GM18507 (cell line): Measurements from ENCODE around the gene BMPR1A.
"Not testable (repeated sequence)": the region's sequence is repeated elsewhere in the genome, so short reads cannot be mapped to it uniquely, and the experiment has no call there.

Source experiments
- DNase-seq: peaks from one replicate; pipeline ENCODE4 v3.0.0; 2011; ENCODE audit warnings: low read depth; ENCODE audit not compliant: insufficient read length; ENCODE audit errors: extremely low spot score
- FAIRE-seq: peaks from 2 replicates; lab custom pipeline; 2011; peaks lifted over from hg19 to GRCh38; lab: Jason Lieb, UNC

BMPR1A gene

GRCh38 chr10:86944471-86944870 is 188.1 kb downstream of the BMPR1A start:
- FAIRE-seq (no peak), DNase-seq (no peak)

GRCh38 chr10:86944907-86945306 is 188.5 kb downstream of the BMPR1A start:
- DNase-seq (no peak), FAIRE-seq (no peak)

GRCh38 chr10:86945361-86946212 is 189.2 kb downstream of the BMPR1A start:
- FAIRE-seq = no peak

GRCh38 chr10:86946213-86947155 is 190.1 kb downstream of the BMPR1A start:
- FAIRE-seq (no peak), DNase-seq (no peak)

More at GRCh38 chr10:86945361-86946212, 189.2 kb downstream of the BMPR1A start:
- no peak for DNase-seq

- not testable (repeated sequence) for DNase-seq, FAIRE-seq
These were observed 191.4 kb downstream of the BMPR1A start for GRCh38 chr10:86947806-86948205.

- DNase-seq = no peak
- FAIRE-seq = no peak
These were observed 193.9 kb downstream of the BMPR1A start for GRCh38 chr10:86950349-86950748.

GRCh38 chr10:86951184-86951761 is 194.9 kb downstream of the BMPR1A start:
- no peak for DNase-seq
- no peak for FAIRE-seq

- DNase-seq = no peak
- FAIRE-seq = no peak
These were observed 195.7 kb downstream of the BMPR1A start for GRCh38 chr10:86952106-86952505.

- not testable (repeated sequence) for FAIRE-seq, DNase-seq
These were observed 196.3 kb downstream of the BMPR1A start for GRCh38 chr10:86952697-86953096.

GRCh38 chr10:86953747-86954680 is 197.6 kb downstream of the BMPR1A start:
- FAIRE-seq (no peak), DNase-seq (no peak)

GRCh38 chr10:86954681-86955500 is 198.5 kb downstream of the BMPR1A start:
- no peak for FAIRE-seq

GRCh38 chr10:86955501-86956194 is 199.2 kb downstream of the BMPR1A start:
- FAIRE-seq = no peak
- DNase-seq = no peak

More at GRCh38 chr10:86954681-86955500, 198.5 kb downstream of the BMPR1A start:
- DNase-seq = no peak

- no peak for DNase-seq
- no peak for FAIRE-seq
These were observed 199.9 kb downstream of the BMPR1A start for GRCh38 chr10:86956195-86956847.

- FAIRE-seq = no peak
- no peak for DNase-seq
These were observed 200.5 kb downstream of the BMPR1A start for GRCh38 chr10:86956848-86957448.

- FAIRE-seq = no peak
- DNase-seq = no peak
These were observed 201.2 kb downstream of the BMPR1A start, which contains the start of gene MMRN2 for GRCh38 chr10:86957471-86958115. Gene MMRN2 (minus strand): TSS chr10:86957615. CDS start chr10:86957541, 74 bp downstream.
